GM21528 (cell line): Measurements from ENCODE around the gene CEP83.
A peak's percentile ranks its signal among the peaks of the same experiment; 100 is the strongest.
"Not testable (repeated sequence)": the region's sequence is repeated elsewhere in the genome, so short reads cannot be mapped to it uniquely, and the experiment has no call there.

Experiments
- ATAC-seq: cut with Tn5 transposase; IDR thresholded peaks from one replicate; pipeline ENCODE4 v1.9.1; 2021; ENCODE audit warnings: mild to moderate bottlenecking, moderate library complexity; ENCODE audit not compliant: unreplicated experiment, low FRiP score

The CEP83 gene

DNA sequence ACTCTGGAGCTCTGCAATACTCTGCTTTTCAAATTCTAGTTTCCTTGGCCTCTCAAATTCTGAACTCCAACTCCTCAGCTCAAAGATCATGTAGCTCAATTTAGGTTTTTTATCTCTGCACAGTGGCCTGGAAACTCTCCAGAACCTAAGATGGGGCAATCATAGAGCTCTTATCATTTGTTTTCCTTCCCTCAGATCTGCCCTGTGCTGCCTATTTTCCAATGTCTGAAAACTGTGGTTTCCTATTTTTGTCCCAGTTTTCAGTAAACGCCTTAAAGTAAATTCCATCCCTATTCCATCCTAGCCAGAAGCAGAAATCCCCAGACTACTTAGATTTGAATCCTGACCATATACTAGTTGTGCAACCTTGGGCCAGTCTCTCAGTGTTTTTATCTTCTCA, 73.2 kb downstream of the CEP83 start:
- ATAC-seq, result no peak

DNA sequence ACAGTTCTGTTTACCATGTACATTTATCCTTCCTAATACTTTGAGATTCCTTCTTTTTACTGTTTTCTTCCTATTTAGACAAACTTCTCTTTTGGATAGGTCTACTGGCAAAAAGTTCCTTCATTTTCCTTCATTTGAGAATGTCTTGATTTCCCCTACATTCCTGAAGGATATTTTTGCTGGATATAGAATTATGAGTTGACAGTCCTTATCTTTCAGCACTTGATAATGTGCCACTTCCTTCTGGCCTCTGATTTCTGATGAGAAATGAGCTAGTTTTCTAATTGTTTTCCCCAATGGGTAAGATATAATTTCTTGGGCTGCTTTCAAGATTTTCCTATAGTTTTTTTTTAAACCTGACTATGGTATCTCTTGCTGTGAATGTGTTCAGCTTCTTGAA, 75.6 kb downstream of the CEP83 start:
- no peak for ATAC-seq

DNA sequence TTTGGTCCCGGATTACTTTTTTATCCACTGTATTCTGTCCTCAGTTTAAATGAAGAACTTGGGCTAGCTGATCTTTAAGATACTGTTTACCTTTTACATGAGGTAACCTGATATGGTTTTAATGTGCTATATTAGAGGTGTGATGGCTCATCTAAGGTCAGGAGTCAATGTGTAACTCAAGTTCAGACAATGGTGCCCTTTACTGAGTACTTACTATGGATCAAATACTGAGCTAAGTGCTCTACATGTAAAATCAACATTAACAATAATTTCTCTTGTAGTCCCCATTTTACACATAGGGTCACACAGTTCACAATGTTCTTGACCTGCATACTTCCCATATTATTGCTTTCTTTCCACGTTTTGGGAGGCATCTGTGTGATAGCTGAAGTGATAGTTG, 79.2 kb downstream of the CEP83 start:
- ATAC-seq, result no peak

DNA sequence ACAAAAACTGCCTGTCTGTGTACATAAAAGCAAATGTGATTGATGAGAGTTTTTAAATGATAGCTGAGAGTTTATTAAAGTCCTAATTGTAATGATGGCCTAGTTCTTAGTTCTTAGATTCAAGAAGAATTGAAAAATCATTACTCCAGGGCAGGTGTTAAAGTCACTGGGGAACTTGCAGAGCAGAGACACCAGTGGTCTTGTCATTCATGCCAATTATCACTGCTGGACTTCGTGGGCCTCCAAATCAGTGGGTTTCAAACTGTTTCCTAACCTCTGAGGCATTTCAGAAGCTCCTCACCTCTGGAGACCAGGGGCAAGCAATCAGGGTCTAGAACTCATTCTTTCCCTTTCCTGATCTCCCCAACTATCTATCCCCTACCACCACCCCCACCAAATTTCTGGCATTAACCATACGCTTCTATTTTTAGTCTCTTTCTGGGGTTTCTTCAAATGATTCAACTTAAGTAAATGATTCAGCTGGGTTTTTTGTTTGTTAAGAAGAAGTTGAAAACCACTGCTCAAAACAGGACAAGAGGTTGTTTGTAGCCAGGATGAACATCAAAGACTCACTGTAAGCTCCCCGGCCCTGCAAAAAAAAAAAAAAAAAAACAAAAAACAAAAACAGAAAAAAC, 80.1 kb downstream of the CEP83 start:
- no peak for ATAC-seq

DNA sequence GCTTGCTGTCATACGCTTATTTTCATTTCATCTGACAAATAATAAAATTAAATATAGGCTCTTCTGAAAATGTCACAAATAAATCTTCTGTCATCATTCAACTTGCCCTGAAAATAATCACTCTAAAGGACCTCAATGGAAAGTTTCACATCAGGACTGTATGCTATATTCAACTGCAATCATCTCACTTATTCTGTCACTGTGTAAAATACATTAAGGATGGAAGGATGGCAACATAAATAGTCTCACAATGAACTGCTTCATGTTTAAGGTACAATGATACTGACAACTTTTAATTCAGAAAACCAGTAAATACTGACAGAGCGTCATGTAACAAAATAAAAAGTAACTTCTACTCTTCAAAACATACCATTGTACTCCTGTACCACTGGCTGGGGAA, 82.1 kb downstream of the CEP83 start:
- ATAC-seq, result no peak

DNA sequence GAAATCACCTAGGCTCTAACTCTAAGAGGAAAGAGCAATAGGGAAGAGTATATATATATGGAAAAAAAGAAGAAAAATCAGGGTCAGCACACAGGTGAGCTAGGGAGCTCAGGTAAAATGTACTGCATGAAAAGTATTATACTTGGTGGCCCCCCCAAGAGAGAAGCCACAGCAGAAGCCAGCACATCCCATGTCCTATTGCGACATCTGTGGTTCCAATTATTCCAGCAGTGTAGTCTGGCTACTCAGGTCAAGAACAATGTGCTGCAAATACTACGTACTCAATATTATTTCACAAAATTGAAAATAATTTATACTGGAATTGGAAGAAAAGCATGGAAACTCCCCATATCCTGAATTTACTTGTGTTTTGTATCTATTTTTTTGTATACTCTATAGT, 85.5 kb downstream of the CEP83 start:
- ATAC-seq, result no peak

DNA sequence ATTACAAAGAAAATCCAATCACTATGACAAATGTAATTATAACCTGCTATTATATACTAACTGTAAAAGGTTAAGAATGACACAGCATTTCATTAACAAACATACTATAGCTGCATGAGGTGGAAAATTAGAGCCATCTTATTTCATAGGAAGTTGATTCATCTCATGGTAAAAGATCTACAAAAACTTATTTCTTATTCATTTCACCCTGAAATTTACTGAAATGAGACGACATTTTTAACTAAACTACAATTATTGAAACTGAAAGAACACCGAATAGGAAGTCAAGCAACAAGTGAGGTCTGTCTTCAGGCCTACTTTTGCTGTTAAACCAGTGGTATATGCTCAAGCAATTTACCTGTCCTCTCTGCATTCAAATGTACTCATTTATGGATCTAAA, 87.2 kb downstream of the CEP83 start:
- peak; percentile 61 for ATAC-seq

DNA sequence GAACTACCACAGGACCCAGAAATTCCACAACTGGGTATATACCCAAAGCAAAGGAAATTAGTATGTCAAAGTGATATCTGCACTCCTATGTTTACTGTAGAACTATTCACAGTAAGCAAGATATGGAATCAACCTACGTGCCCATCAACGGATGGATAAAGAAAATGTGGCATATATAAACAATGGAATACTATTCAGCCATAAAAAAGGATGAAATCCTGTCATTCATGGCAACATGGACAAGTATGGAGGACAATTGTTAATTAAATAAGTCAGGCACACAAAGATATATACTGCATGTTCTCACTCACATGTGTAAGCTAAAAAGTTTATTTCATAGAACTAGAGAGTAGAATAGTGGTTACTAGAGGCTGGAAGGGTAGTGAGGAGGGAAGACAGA, 97.0 kb downstream of the CEP83 start:
- ATAC-seq, result no peak

DNA sequence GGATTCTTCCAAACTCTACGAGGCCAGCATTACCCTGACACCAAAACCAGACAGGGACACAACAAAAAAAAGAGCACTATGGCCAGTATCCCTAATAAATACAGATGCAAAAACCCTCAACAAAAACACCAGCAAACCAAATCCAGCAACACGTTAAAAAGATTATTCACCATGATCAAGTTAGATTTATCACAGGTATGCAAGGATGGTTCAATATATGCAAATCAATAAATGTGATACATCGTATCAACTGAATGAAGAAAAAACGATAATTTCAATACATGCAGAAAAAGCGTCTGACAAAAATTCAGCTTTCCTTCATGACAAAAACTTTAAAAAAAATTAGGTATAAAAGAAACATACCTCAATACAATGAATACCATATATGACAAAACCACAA, 99.9 kb downstream of the CEP83 start:
- ATAC-seq, result no peak

DNA sequence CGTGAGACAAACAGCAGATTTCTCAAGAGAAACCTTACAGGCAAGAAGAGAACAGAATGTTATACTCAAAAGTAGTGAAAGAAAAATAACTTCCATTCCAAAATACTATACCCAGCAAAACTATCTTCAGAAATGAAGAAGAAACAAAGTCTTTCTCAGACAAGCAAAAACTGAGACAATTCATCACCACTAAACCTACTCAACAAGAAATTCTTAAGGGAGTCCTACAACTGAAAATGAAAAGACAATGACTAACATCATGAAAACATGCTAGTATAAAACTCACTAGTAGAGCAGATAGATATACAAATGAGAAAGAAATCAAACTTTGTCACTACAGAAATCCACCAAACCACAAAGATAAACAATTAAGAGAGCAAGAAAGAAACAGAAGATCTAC, 106.5 kb downstream of the CEP83 start:
- ATAC-seq, result no peak

DNA sequence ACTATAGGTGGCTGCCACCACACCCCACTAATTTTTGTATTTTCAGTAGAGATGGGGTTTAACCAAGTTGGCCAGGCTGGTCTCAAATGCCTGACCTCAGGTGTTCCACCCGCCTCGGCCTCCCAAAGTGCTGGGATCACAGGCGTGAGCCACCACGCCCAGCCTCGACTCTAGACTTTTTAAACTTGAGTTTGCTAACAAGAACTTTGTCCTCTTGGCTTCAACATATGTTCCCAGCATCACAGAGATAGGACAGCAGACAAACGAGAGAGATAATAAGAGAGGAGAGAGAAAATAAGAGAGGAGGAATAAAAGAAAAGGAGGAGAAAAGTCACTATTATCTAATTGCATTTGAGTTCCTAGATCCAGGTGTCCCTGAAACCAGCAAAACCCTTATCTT, 119.1 kb downstream of the CEP83 start:
- no peak for ATAC-seq

DNA sequence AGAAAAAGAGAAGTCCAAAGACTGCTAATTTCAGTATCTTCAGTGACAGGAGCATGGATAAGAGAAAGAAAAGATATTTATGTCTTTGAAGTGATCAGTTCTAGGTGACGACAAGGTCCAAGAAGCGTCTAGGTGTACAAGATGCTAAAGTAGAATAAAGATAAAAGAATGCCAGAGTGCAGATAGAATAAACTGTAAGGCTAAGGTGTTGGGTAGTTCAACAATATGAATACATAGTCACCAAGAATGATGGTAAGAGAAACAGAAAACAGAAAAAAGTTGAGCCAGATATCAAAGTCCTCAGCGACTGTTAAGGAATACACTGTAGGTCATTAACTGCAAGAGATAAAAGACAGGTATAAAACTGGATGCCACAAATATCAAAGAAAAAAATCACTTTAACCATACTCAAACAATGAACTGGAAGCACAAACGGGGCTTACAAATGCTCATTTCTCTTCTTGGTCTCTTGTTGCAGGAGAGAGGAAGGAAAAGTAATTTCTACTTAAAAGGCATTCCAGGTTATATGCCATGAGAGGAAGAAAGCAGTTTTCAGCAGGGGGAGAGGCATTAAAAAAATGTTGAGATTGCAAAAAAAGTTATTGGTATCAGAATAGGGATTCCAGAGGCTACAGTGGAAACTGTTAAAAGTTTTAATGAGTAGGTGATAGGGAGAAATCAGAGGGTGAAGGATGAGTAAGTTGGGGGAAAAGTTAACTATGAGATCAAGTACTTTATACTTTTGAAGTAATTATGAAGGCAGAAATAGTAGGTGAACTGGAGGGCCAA, 121.5 kb downstream of the CEP83 start:
- no peak for ATAC-seq

DNA sequence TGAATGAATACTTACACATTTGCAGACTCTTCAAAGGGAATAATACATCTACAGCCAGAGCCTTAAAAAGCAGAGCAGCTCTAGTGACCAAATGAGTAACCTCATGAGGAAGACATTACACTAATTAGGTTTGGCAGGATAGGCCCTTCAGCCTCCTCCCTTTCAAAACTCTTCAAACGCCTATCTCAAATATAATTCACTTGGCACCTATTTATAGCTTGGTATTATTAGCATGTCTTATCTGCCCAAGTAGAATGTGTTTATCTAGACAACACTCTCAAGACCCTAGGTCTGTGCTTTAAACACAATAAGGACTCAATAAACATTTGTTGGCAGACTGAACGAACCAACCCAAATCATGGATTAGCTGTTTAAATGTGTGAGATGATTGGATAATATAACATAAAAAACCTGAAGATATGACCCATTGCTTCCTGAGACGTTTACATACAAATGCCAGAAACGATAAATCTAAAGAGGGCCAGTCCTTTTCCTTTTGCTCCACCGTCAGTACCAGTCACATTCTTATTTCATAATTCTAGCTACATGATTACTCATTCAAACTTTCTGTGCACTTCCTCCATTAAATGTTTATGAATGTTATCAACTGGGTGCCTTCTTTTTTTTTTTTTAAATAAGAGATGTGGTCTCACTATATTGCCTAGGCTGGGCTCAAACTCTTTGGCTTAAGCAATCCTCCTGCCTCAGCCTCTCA, 123.3 kb downstream of the CEP83 start:
- no peak for ATAC-seq

DNA sequence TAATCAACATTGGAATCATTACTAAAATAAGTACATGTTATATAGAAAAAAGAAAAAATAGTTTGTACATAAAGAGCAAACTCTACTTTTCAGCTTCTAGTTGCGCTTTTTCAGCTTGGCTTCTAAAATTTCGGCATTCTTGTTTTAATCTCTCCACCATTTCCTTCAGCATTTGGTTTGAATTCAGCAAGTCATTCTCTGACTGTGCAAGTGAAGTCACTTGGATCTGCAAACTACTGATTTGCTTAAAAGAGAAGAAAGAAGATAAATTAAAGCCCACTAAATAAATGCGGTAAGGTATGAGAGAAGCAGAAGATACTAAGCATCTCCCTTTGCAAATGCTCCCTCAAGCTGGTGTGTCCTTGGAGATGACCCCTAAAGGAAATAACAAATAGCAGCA, 126.3 kb downstream of the CEP83 start:
- ATAC-seq, result no peak

DNA sequence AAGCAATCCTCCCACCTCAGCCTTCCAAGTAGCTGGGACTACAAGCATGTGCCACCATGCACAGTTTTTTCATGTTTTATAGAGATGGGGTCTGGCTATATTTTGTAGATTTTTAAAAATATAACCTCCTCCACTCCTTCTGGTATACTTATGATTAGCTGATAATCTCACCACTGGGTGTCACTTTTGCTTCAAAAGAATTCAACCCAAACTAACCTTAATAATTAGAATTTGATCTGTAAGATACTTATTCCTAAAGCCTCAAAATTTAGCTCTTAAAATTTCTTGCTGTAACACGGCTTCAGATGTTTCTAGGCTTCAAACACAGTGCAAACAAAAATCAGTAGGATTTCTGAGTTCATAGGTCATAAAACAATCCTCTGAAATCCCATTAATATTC, 130.3 kb downstream of the CEP83 start:
- no peak for ATAC-seq

DNA sequence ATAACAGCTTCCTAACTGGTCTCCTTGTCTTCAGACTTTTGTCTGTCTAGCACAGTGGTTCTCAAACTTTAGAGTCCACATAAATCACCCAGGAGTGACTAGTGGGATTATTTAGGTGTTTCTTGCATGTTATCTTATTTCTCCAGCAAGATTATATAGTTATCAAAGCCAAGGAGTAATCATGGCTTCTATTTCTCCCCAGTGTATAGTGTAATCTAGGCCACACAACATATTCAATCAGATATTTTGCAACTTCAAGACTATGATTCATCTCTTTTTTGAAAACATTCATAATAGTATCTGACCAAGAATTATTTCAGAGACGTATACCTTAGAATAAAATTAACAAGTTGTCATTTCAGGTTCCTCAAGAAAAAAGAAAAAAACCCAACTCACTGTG, 131.9 kb downstream of the CEP83 start:
- no peak for ATAC-seq

DNA sequence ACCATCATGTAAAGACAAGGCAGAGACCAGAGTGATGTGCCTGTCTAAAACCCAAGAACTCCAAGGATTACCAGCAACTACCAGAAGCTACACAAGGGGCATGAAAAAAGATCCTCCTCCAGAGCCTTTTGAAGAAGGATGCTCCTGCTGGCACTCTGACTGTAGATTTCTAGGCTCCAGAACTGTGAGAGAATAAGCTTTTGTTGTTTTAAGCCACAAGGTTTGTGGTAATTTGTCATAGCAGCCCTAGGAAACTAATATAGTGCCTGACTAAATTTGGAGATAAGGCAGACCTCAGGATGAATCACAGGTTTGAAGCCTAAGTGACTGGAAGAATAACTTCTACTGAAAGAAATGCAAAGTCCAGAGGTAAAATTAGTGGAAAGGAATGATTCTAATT, 132.9 kb downstream of the CEP83 start:
- ATAC-seq, result no peak

DNA sequence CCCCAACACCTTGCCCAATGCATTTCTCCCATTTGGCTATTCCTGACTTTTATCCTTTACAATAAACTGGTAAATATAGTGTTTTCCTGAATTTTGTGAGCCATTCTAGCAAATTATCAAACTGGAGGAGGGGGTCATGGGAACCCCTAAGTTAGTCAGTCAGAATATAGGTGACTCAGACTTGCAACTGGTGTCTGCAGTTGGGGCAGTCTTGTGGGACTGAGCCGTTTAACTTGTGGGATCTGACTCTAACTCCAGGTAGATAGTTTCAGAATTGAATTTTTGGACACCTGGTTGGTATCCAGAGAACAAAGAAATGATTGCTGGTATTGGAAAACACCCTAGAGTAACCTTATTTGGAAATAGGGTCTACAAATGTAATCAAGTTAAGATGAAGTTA, 133.4 kb downstream of the CEP83 start:
- no peak for ATAC-seq

DNA sequence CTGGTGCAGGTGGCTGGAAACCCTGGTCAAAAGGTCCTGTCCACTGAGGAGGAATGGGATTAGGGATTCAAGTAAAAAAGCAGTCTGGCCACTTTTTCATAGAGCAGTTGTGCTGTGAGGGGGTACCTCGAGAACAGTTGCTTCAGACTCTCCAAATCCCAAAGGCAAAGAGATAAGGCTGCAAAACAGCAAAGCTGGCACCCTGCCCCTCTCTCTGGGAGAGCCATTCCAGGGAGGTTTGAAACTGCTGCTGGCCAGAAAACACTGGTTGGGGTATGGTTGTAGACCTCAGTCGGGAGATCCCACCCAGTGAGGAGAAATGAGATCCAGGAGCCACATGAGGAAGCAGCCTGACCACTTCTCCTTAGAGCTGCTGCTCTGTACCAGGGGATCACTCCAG, 137.3 kb downstream of the CEP83 start:
- no peak for ATAC-seq

DNA sequence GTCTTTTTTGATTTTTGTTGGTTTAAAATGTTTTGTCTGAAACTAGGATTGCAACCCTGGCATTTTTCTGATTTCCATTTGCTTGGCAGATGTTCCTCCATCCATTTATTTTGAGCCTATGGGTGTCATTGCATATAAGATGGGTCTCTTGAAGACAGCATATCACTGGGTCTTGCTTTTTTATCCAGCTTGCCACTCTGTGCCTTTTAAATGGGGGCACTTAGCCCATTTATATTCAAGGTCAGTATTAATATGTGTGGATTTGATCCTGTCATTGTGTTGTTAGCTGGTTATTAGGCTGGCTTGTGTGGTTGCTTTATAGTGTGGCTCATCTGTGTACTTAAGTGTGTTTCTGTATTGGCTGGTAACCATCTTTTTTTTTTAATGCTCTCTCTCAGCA, 139.6 kb downstream of the CEP83 start:
- no peak for ATAC-seq

DNA sequence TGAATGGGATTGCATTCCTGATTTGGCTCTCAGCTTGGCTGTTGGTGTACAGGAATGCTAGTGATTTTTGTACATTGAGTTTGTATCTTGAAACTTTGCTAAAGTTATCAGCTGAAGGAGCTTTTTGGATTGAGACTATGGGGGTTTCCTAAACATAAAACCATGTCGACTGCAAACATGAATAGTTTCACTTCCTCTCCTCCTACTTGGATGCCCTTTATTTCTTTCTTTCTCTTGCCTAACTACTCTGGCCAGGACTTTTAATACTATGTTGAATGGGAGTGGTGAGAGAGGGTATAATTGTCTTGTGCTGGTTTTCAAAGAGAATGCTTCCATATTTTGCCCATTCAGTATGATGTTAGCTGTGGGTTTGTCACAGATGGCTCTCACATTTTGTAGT, 141.5 kb downstream of the CEP83 start:
- no peak for ATAC-seq

DNA sequence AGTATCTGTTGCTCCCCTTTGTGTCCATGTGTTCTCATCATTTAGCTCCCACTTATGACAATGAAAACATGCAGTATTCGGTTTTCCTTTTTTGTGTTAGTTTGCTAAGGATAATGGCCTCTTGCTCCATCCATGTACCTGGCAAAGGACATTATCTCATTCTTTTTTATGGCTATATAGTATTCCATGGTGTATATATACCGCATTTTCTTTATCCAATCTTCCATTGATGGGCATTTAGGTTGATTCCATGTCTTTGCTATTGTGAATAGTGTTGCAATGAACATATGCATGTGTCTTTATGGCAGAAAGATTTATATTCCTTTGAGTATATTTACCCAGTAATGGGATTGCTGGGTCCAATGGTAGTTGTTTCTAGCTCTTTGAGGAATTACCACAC, 143.1 kb downstream of the CEP83 start:
- not testable (repeated sequence) for ATAC-seq
